GM23338 (cell line): ENCODE measurements around the gene FAM241A. TPM values are rescaled to one million over a fixed set of nuclear protein-coding genes. Genes with fewer than 3 reads are reported as not detected.

Experiments used
- ATAC-seq: fragments of 200-7000 bp; cut with Tn5 transposase; 3 replicates; pipeline ENCODE4 v1.9.1; 2020
- DNase-seq: peaks from one replicate; pipeline ENCODE4 v3.0.0-alpha.2; 2015; ENCODE audit warnings: low spot score
- H2AFZ ChIP-seq: fragments of 200-600 bp; sonication (generic); 2 replicates; pipeline ENCODE4 v1.8.0; 2016; ENCODE audit warnings: antibody characterized with exemption, mild to moderate bottlenecking, moderate library complexity
- H3F3A ChIP-seq: fragments of 200-600 bp; sonication (generic); replicated peaks from 2 replicates; pipeline ENCODE4 v1.8.0; 2017; ENCODE audit warnings: antibody characterized with exemption, mixed run types, low read depth
- H3K27ac ChIP-seq: fragments of 200-600 bp; sonication (generic); 2 replicates; pipeline ENCODE4 v1.6.1; 2016; ENCODE audit warnings: low read depth
- H3K27me3 ChIP-seq: fragments of 200-600 bp; sonication (generic); 2 replicates; pipeline ENCODE4 v1.8.0; 2016; ENCODE audit warnings: mild to moderate bottlenecking, mixed run types, moderate library complexity; ENCODE audit not compliant: insufficient read depth
- H3K36me3 ChIP-seq: fragments of 200-600 bp; sonication (generic); 2 replicates; pipeline ENCODE4 v1.8.0; 2016; ENCODE audit warnings: mild to moderate bottlenecking; ENCODE audit not compliant: insufficient read depth
- H3K4me1 ChIP-seq: fragments of 200-600 bp; sonication (generic); 2 replicates; pipeline ENCODE4 v1.8.0; 2016; ENCODE audit warnings: mild to moderate bottlenecking, moderate library complexity; ENCODE audit not compliant: insufficient read depth
- H3K4me2 ChIP-seq: fragments of 200-600 bp; sonication (generic); 2 replicates; pipeline ENCODE4 v1.7.1; 2017; ENCODE audit warnings: mixed run types
- H3K4me3 ChIP-seq: fragments of 200-600 bp; sonication (generic); 2 replicates; pipeline ENCODE4 v1.6.1; 2016; ENCODE audit warnings: mixed run types
- H3K79me2 ChIP-seq: fragments of 200-600 bp; sonication (generic); replicated peaks from 2 replicates; pipeline ENCODE4 v1.8.0; 2017; ENCODE audit warnings: mild to moderate bottlenecking; ENCODE audit not compliant: insufficient read depth
- H3K9me2 ChIP-seq: fragments of 200-600 bp; sonication (generic); 2 replicates; pipeline ENCODE4 v1.8.0; 2017; ENCODE audit not compliant: insufficient read depth
- H4K20me1 ChIP-seq: fragments of 200-600 bp; sonication (generic); replicated peaks from 2 replicates; pipeline ENCODE4 v1.8.0; 2017; ENCODE audit warnings: mild to moderate bottlenecking; ENCODE audit not compliant: insufficient read depth
- H3K27ac Mint-ChIP-seq: 2 replicates; pipeline ENCODE4 v1.8.0; 2020; ENCODE audit warnings: inconsistent platforms, mild to moderate bottlenecking, moderate library complexity, mixed read lengths
- H3K27me3 Mint-ChIP-seq: 3 replicates; pipeline ENCODE4 v1.8.0; 2022; ENCODE audit warnings: low read depth, mild to moderate bottlenecking, moderate library complexity, mixed read lengths, inconsistent platforms; ENCODE audit not compliant: insufficient read depth, poor library complexity
- H3K36me3 Mint-ChIP-seq: 3 replicates; pipeline ENCODE4 v1.8.0; 2021; ENCODE audit warnings: low read depth, mild to moderate bottlenecking, inconsistent platforms, moderate library complexity, mixed read lengths
- H3K4me1 Mint-ChIP-seq: 3 replicates; pipeline ENCODE4 v1.8.0; 2020; ENCODE audit warnings: mild to moderate bottlenecking, inconsistent platforms, mixed read lengths
- H3K4me3 Mint-ChIP-seq: 3 replicates; pipeline ENCODE4 v1.8.0; 2021; ENCODE audit warnings: moderate library complexity, mild to moderate bottlenecking, inconsistent platforms, mixed read lengths
- H3K9me3 Mint-ChIP-seq: 3 replicates; pipeline ENCODE4 v1.8.0; 2020; ENCODE audit warnings: moderate library complexity, mild to moderate bottlenecking, inconsistent platforms, mixed read lengths
- CREB1 ChIP-seq: fragments of 250-450 bp; sonication (Bioruptor Pico); IDR thresholded peaks from 2 replicates; pipeline ENCODE4 v1.5.0; 2020; ENCODE audit warnings: low read depth, mild to moderate bottlenecking, moderate library complexity
- CTCF ChIP-seq, 2 experiments: fragments of 200-600 bp in 1 of 2; sonication (generic) in 1 of 2; conservative IDR thresholded peaks; 2 replicates each; pipeline versions ENCODE4 v1.5.1 to v1.6.1; 2016 to 2017; ENCODE audit warnings: antibody characterized with exemption in 2 of 2, low read depth in 2 of 2, mild to moderate bottlenecking in 2 of 2, moderate library complexity in 1 of 2
- EZH2phosphoT487 ChIP-seq: fragments of 200-600 bp; sonication (generic); IDR thresholded peaks from one replicate; pipeline ENCODE4 v1.8.1; 2018; ENCODE audit warnings: antibody characterized with exemption; ENCODE audit not compliant: unreplicated experiment
- JUNB ChIP-seq: IDR thresholded peaks from one replicate; pipeline ENCODE4 v1.6.1; 2016; ENCODE audit warnings: antibody characterized with exemption; ENCODE audit not compliant: unreplicated experiment
- NANOG ChIP-seq: IDR thresholded peaks from 2 replicates; pipeline ENCODE4 v1.6.1; 2016; ENCODE audit warnings: antibody characterized with exemption, borderline replicate concordance
- POLR2AphosphoS5 ChIP-seq: IDR thresholded peaks from 2 replicates; pipeline ENCODE4 v1.6.1; 2016; ENCODE audit warnings: antibody characterized with exemption, low read depth
- STAT1 ChIP-seq: IDR thresholded peaks from one replicate; pipeline ENCODE4 v1.6.1; 2016; ENCODE audit warnings: antibody characterized with exemption; ENCODE audit not compliant: unreplicated experiment
- ZNF114 ChIP-seq: fragments of 250-450 bp; sonication (Bioruptor Pico); IDR thresholded peaks from 2 replicates; pipeline ENCODE4 v1.5.0; 2020; ENCODE audit warnings: mild to moderate bottlenecking, moderate library complexity
- ZNF462 ChIP-seq: fragments of 250-450 bp; sonication (Bioruptor Pico); IDR thresholded peaks from 2 replicates; pipeline ENCODE4 v1.5.0; 2020; ENCODE audit warnings: mild to moderate bottlenecking, moderate library complexity
- polyA plus RNA-seq: library from polyadenylated mRNA; unstranded; fragments of >200 nt; fragmentation: Nextera tagmentation; extraction: Ambion mirVana; gene quantifications from 2 replicates; pipeline ENCODE4 v1.2.1, GENCODE V29; 2016
- total RNA-seq: library from RNA; depleted of rRNA; stranded (reverse); fragments of >200 nt; shearing (Covaris generic); gene quantifications from 2 replicates; pipeline ENCODE4 v1.2.3, GENCODE V29; 2014
- TF ChIP-seq, protein P1 (sequence below): IDR thresholded peaks from 2 replicates; pipeline ENCODE4 v1.6.1; 2016; ENCODE audit warnings: antibody characterized with exemption

Gene FAM241A
- total and polyA plus RNA-seq, 2 experiments from 2014 or later: 0.58 to 0.63 TPM

DNA sequence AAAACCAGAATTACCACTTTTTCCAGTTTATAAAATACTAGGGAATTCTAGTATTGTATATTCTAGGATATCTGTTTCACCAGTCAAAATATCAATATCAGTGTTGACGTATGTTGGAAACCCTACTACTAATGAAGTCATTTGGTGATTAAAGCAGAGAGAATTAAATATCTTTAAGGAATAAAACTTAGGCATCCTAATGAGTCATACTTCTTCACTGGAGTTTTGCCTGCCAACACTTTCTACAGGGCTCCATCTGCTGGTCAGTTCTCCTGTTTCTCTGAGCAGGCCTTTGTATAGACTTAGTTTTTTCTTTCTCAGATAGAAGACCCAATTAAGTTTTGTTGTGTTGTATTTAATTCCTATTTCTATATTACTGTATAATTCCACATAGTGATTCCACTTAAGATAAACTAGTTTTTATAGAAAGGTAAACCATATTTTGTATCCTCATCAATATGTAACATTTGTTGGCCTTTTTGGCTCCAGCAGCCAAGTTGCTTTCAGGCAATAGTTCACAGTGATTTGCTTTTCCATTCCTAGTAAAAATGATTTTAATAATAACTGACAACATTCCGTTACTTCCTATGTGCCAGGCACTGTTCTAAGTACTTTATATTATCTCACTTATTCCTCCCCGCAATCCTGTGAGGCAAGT lies 89.8 kb downstream of the FAM241A start:
- peaks cover 31% of the 10 kb centered on the region for H3K4me1 ChIP-seq
- Mint-ChIP-seq H3K36me3 (no peaks in the 10 kb centered on the region; the same call in 2 of the 3 replicates), H3K9me3 (no peaks in the 10 kb centered on the region), H3K4me1 (peaks cover 39% of the 10 kb centered on the region), H3K27ac (no peak overlapping the region), H3K27me3 (peaks cover 9% of the 10 kb centered on the region), H3K4me3 (no peak overlapping the region)
- H3K36me3 ChIP-seq: no peaks in the 10 kb centered on the region
- H4K20me1 ChIP-seq: peaks cover 14% of the 10 kb centered on the region; the same call in 1 of the 2 replicates
- H3K9me2 ChIP-seq: no peaks in the 10 kb centered on the region
- H3K79me2 ChIP-seq: peaks cover 76% of the 10 kb centered on the region
- ATAC-seq (no peak), DNase-seq (peak; percentile 81)
- no peak overlapping the region for H3K27ac ChIP-seq
- peak; percentile 81 to 94 for TF ChIP-seq CTCF (conservative IDR thresholded peaks at IDR 0.05; ENCODE audit: low read depth in 2 of 2)
- no peak for TF ChIP-seq STAT1
- H3K4me2 ChIP-seq: no peak overlapping the region
- no peak overlapping the region for H2AFZ ChIP-seq
- H3F3A ChIP-seq: 0 out of 2 replicates have a peak, but pooled peaks cover 4% of the 10 kb centered on the region
- H3K27me3 ChIP-seq: no peaks in the 10 kb centered on the region
- H3K4me3 ChIP-seq: no peak overlapping the region

- Mint-ChIP-seq H3K4me1 (peaks cover 43% of the 10 kb centered on the region), H3K27me3 (peaks cover 9% of the 10 kb centered on the region), H3K4me3 (no peak overlapping the region), H3K9me3 (no peaks in the 10 kb centered on the region), H3K27ac (peak overlapping the region; percentile 7), H3K36me3 (no peaks in the 10 kb centered on the region; the same call in 2 of the 3 replicates)
- peaks cover 17% of the 10 kb centered on the region for H4K20me1 ChIP-seq
- no peaks in the 10 kb centered on the region for H3K27me3 ChIP-seq
- H2AFZ ChIP-seq: no peak overlapping the region
- no peaks in the 10 kb centered on the region for H3K36me3 ChIP-seq
- no peak for DNase-seq
- H3K9me2 ChIP-seq: no peaks in the 10 kb centered on the region
- peaks cover 85% of the 10 kb centered on the region for H3K79me2 ChIP-seq
- H3K4me1 ChIP-seq: peaks cover 35% of the 10 kb centered on the region
- no peak overlapping the region for H3K27ac ChIP-seq
- H3F3A ChIP-seq: 0 out of 2 replicates have a peak, but pooled peaks cover under 1% of the 10 kb centered on the region
- no peak for ATAC-seq
- H3K4me2 ChIP-seq: no peak overlapping the region; the same call in 1 of the 2 replicates
- H3K4me3 ChIP-seq: no peak overlapping the region
- TF ChIP-seq CREB1 (CRISPR knock-in tag) (no peak), CTCF (conservative IDR thresholded peaks at IDR 0.05; ENCODE audit: low read depth in 2 of 2) (no peak), ZNF462 (CRISPR knock-in tag) (no peak), POLR2AphosphoS5 (no peak), NANOG (no peak), JUNB (no peak), EZH2phosphoT487 (no peak), ZNF114 (no peak)
- TF ChIP-seq, protein P1, sequence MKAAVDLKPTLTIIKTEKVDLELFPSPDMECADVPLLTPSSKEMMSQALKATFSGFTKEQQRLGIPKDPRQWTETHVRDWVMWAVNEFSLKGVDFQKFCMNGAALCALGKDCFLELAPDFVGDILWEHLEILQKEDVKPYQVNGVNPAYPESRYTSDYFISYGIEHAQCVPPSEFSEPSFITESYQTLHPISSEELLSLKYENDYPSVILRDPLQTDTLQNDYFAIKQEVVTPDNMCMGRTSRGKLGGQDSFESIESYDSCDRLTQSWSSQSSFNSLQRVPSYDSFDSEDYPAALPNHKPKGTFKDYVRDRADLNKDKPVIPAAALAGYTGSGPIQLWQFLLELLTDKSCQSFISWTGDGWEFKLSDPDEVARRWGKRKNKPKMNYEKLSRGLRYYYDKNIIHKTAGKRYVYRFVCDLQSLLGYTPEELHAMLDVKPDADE: no peak
These were observed 90.8 kb downstream of the FAM241A start for GRCh38 chr4:112236040-112236439.
